Glutamatergic neuron (in vitro differentiated cells): ENCODE measurements around the gene CCSER2. TPM values are rescaled to one million over a fixed set of nuclear protein-coding genes. Genes with fewer than 3 reads are reported as not detected.

Experiments
- DNase-seq: peaks from one replicate; pipeline ENCODE4 v3.0.0; 2022
- H3K27ac Mint-ChIP-seq: one replicate; pipeline ENCODE4 v1.8.0; 2020; ENCODE audit warnings: mild to moderate bottlenecking, mixed read lengths, inconsistent platforms; ENCODE audit not compliant: unreplicated experiment
- H3K27me3 Mint-ChIP-seq: one replicate; pipeline ENCODE4 v1.8.0; 2020; ENCODE audit warnings: mild to moderate bottlenecking, moderate library complexity, mixed read lengths, inconsistent platforms; ENCODE audit not compliant: unreplicated experiment
- H3K36me3 Mint-ChIP-seq: one replicate; pipeline ENCODE4 v1.8.0; 2020; ENCODE audit warnings: mild to moderate bottlenecking, mixed read lengths, inconsistent platforms; ENCODE audit not compliant: unreplicated experiment
- H3K4me1 Mint-ChIP-seq: one replicate; pipeline ENCODE4 v1.8.0; 2020; ENCODE audit warnings: mild to moderate bottlenecking, low read depth, mixed read lengths, inconsistent platforms; ENCODE audit not compliant: unreplicated experiment
- H3K4me3 Mint-ChIP-seq: one replicate; pipeline ENCODE4 v1.8.0; 2020; ENCODE audit warnings: mild to moderate bottlenecking, mixed read lengths, inconsistent platforms; ENCODE audit not compliant: unreplicated experiment
- H3K9me3 Mint-ChIP-seq: one replicate; pipeline ENCODE4 v1.8.0; 2020; ENCODE audit warnings: mild to moderate bottlenecking, moderate library complexity, mixed read lengths, inconsistent platforms; ENCODE audit not compliant: unreplicated experiment
- CTCF ChIP-seq: fragments of 200-600 bp; sonication (generic); IDR thresholded peaks from one replicate; pipeline ENCODE4 v1.5.0; 2021; ENCODE audit not compliant: partially characterized antibody, unreplicated experiment
- total RNA-seq: library from RNA; stranded (reverse); fragmentation: NEBNext Ultra II Directional; extraction: Animal tissue kit (Norgen Biotek cat#: 25700); gene quantifications from one replicate; pipeline ENCODE4 v1.2.1, GENCODE V29; 2021; ENCODE audit not compliant: unreplicated experiment

The CCSER2 gene
- total RNA-seq, 1 donor from 2014 or later, result 168 TPM

DNA sequence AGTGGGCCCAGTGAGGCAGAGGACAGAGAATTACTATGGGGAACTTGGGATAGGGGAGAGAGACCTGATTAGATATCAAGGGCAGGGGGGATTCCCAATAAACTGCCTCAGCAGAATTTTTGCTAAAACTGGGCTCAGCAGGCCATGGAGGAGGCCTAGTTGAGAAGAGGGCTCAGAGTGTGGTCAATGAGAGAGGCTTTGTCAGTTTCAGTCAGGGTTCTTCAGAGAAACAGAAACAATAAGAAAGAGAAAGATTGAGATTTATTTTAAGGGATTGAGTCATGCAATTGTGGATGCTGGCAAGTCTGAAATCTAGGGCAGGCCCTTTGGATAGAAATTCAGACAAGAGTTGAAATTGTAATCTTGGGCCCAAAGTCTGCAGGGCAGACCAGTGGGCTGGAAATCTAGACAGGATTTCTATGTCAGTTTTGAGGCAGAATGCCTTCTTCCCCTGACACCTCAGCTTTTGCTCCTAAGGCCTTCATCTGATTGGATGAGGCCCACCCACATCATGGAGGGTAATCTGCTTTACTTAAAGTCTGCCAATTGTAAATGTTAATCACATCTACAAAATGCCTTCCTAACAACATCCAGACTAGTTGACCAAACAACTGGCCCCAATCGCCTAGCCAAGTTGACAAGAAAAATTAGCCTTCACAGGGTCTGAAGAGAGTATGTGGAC is 33.5 kb upstream of the CCSER2 start:
- Mint-ChIP-seq H3K9me3 (no peaks in the 10 kb centered on the region), H3K4me1 (peaks cover 2% of the 10 kb centered on the region), H3K27me3 (no peaks in the 10 kb centered on the region), H3K4me3 (no peak overlapping the region), H3K27ac (no peak overlapping the region), H3K36me3 (no peaks in the 10 kb centered on the region)
- DNase-seq, result no peak
- TF ChIP-seq CTCF, result no peak

DNA sequence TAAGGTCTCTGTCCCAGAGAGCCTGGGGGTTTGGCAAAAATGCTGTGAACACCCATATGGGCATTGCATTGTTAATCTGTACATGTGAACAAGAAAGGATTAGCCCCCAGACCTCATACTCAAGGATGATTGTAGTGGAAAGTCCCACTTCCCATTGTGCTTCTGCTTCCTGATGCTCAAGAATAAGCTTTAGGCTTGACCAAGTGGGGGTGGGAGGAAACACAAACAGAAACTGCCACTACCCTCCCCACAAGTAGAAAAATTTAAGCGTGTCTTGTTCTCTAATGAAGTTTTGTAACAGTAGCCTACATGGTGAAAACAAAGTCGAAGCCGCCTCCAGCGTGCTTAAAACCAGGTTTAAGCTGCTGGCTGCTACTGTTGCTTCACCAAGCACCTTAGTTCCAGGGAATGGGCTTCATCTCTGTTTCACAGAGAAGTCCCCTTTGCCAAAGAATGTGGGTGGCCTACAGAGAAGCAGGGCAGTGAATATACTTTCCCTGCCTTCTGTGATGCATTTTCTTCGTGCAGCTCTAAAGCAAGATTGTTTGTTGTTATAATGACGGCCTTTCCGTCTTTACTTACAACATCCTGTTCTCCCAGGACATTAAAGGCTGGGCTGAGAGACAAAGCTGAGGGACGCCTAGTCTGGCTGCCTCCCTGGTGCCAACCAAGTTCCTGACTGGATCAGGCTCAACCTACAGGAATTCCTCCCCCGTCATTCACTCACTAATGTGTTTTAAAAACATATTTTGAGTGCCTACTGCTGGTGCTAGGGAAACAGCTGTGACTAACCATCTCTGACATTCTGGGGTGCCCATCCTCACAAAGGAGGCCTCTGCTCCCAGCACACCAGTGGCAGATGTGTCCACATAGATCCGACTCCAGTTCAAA is 32.1 kb upstream of the CCSER2 start:
- no peaks in the 10 kb centered on the region for H3K27me3 Mint-ChIP-seq
- DNase-seq, result no peak
- H3K4me3 Mint-ChIP-seq, result no peak overlapping the region
- H3K36me3 Mint-ChIP-seq, result no peaks in the 10 kb centered on the region
- peaks cover 2% of the 10 kb centered on the region for H3K4me1 Mint-ChIP-seq
- H3K27ac Mint-ChIP-seq, result no peak overlapping the region
- no peak for TF ChIP-seq CTCF
- no peaks in the 10 kb centered on the region for H3K9me3 Mint-ChIP-seq

- no peaks in the 10 kb centered on the region for H3K36me3 Mint-ChIP-seq
- no peak overlapping the region for H3K27ac Mint-ChIP-seq
Observed at GRCh38 chr10:84298057-84298456, 30.3 kb upstream of the CCSER2 start.

GRCh38 chr10:84302223-84302622 is 26.2 kb upstream of the CCSER2 start:
- Mint-ChIP-seq H3K27me3 (no peaks in the 10 kb centered on the region), H3K36me3 (no peaks in the 10 kb centered on the region), H3K27ac (no peak overlapping the region), H3K4me1 (peaks cover 2% of the 10 kb centered on the region), H3K9me3 (no peaks in the 10 kb centered on the region), H3K4me3 (no peak overlapping the region)
- no peak for TF ChIP-seq CTCF
- no peak for DNase-seq

More at GRCh38 chr10:84298057-84298456, 30.3 kb upstream of the CCSER2 start:
- no peak for DNase-seq
- Mint-ChIP-seq H3K4me1 (peaks cover 2% of the 10 kb centered on the region), H3K27me3 (no peaks in the 10 kb centered on the region), H3K9me3 (no peaks in the 10 kb centered on the region), H3K4me3 (no peak overlapping the region)
- no peak for TF ChIP-seq CTCF
